K562 (cell line): ENCODE results near the gene BPTF. TPM values are rescaled to one million over a fixed set of nuclear protein-coding genes. Genes with fewer than 3 reads are reported as not detected.

Experiments used
- E2F4 ChIP-seq: sonication (generic); formaldehyde crosslinking; IDR thresholded peaks from 2 replicates; pipeline ENCODE4 v1.8.0; 2022; ENCODE audit warnings: mild to moderate bottlenecking, low read depth, missing genetic modification reagents
- E2F5 ChIP-seq: sonication (generic); formaldehyde crosslinking; IDR thresholded peaks from 2 replicates; pipeline ENCODE4 v1.8.0; 2022; ENCODE audit warnings: mild to moderate bottlenecking, missing genetic modification reagents
- HNRNPL ChIP-seq: fragments of 200-400 bp; formaldehyde crosslinking; IDR thresholded peaks from 2 replicates; pipeline ENCODE4 v1.6.1; 2017; ENCODE audit warnings: low read depth, mild to moderate bottlenecking, low read length
- TAF7 ChIP-seq: fragments of 450-650 bp; IDR thresholded peaks from 2 replicates; pipeline ENCODE4 v1.6.1; 2016; ENCODE audit warnings: missing genetic modification characterization, missing compliant biosample characterization
- XRCC4 ChIP-seq: IDR thresholded peaks from one replicate; pipeline ENCODE4 v1.6.1; 2011; ENCODE audit not compliant: insufficient read depth, insufficient read length; ENCODE audit errors: extremely low read depth
- ZFP91 ChIP-seq: sonication (generic); formaldehyde crosslinking; IDR thresholded peaks from 2 replicates; pipeline ENCODE4 v1.8.0; 2022; ENCODE audit warnings: mild to moderate bottlenecking, missing genetic modification reagents
- ZNF121 ChIP-seq: sonication (generic); formaldehyde crosslinking; conservative IDR thresholded peaks from 2 replicates; pipeline ENCODE4 v1.8.0; 2022; ENCODE audit warnings: missing genetic modification reagents
- polyA plus RNA-seq, 8 experiments: library from polyadenylated mRNA; depleted of rRNA in 4 of 8; stranded (reverse) in 5 of 8; unstranded in 3 of 8; fragments of >200 nt; fragmentation: Nextera tagmentation in 2 of 8; fragmentation: Illumina TruSeq in 1 of 8; extraction: Ambion mirVana in 2 of 8; extraction: Trizol in 1 of 8; gene quantifications; 2 replicates each; pipeline versions ENCODE4 v1.2.1 to v1.2.3, GENCODE V29; 2011 to 2014; ENCODE audit warnings: inconsistent platforms in 1 of 8, missing spikeins in 1 of 8
- total RNA-seq, 7 experiments: library from RNA; depleted of rRNA in 6 of 7; stranded (reverse); fragments of >200 nt in 6 of 7; fragmentation: Illumina TruSeq in 2 of 7; extraction: Trizol in 2 of 7; gene quantifications; 2 replicates each; pipeline versions ENCODE4 v1.2.1 to v1.2.3, GENCODE V29; 2011 to 2021; ENCODE audit warnings: low replicate concordance in 1 of 7
- TF ChIP-seq, protein P1 (sequence below): sonication (generic); formaldehyde crosslinking; IDR thresholded peaks from 2 replicates; pipeline ENCODE4 v1.8.0; 2022; ENCODE audit warnings: missing genetic modification reagents, mild to moderate bottlenecking, borderline replicate concordance

Gene BPTF
- total and polyA plus RNA-seq, 9 of the 15 experiments (the other 6 are each of a cell fraction or from before 2014, with no cell fraction given): 12.5 to 52.1 (median 26.9) TPM

DNA sequence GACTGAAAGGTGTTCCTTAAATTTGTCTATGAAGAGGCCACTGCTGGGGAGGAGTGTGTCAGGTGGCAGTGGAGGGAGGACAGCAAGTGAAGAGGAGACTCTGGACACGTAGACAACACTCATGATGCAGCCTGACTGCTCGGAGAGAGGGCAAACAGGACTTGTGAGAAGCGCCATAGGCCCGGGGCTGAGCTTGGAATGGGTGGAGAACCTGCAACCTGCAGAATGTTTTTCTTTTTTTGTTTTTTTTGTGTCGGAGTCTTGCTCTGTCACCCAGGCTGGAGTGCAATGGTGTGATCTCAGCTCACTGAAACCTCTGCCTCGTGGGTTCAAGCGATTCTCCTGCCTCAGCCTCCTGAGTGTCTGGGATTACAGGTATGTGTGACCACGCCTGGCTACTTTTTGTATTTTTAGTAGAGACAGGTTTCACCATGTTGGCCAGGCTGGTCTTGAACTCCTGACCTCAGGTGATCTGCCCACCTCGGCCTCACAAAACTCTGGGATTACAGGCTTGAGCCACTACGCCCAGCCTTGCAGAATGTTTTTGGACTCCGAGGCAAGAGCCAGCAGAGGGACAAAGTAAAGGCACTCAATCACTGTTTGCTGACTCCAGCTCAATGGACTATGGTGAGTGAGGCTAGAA is 189.9 kb downstream of the BPTF start (continued):
- TF ChIP-seq, protein P1, sequence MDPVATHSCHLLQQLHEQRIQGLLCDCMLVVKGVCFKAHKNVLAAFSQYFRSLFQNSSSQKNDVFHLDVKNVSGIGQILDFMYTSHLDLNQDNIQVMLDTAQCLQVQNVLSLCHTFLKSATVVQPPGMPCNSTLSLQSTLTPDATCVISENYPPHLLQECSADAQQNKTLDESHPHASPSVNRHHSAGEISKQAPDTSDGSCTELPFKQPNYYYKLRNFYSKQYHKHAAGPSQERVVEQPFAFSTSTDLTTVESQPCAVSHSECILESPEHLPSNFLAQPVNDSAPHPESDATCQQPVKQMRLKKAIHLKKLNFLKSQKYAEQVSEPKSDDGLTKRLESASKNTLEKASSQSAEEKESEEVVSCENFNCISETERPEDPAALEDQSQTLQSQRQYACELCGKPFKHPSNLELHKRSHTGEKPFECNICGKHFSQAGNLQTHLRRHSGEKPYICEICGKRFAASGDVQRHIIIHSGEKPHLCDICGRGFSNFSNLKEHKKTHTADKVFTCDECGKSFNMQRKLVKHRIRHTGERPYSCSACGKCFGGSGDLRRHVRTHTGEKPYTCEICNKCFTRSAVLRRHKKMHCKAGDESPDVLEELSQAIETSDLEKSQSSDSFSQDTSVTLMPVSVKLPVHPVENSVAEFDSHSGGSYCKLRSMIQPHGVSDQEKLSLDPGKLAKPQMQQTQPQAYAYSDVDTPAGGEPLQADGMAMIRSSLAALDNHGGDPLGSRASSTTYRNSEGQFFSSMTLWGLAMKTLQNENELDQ: no peak
- TF ChIP-seq E2F5 (CRISPR knock-in tag) (no peak), ZNF121 (CRISPR knock-in tag) (no peak), TAF7 (tag) (no peak), XRCC4 (no peak), E2F4 (CRISPR knock-in tag) (no peak), ZFP91 (CRISPR knock-in tag) (no peak), HNRNPL (no peak)
